Smooth muscle cell (in vitro differentiated cells): ENCODE measurements around the gene GRM1. TPM values are rescaled to one million over a fixed set of nuclear protein-coding genes. Genes with fewer than 3 reads are reported as not detected.

Experiments
- DNase-seq: peaks from one replicate; lab custom pipeline; 2025; ENCODE audit not compliant: unreplicated experiment; lab: John Stamatoyannopoulos, UW
- H2AFZ ChIP-seq: fragments of 200-600 bp; sonication (generic); 2 replicates; pipeline ENCODE4 v1.6.0; 2016; ENCODE audit warnings: antibody characterized with exemption, low read depth, mild to moderate bottlenecking
- H3F3A ChIP-seq: fragments of 200-600 bp; sonication (generic); 2 replicates; pipeline ENCODE4 v1.6.0; 2017; ENCODE audit warnings: antibody characterized with exemption, low read depth
- H3K27ac ChIP-seq: fragments of 200-600 bp; sonication (generic); 2 replicates; pipeline ENCODE4 v1.5.1; 2016; ENCODE audit warnings: low read depth, mild to moderate bottlenecking
- H3K27me3 ChIP-seq: fragments of 200-600 bp; sonication (generic); 2 replicates; pipeline ENCODE4 v1.6.1; 2016; ENCODE audit warnings: low read depth, mild to moderate bottlenecking
- H3K36me3 ChIP-seq: fragments of 200-600 bp; sonication (generic); 2 replicates; pipeline ENCODE4 v1.5.1; 2016; ENCODE audit warnings: low read depth
- H3K4me1 ChIP-seq: fragments of 200-600 bp; sonication (generic); 2 replicates; pipeline ENCODE4 v1.5.1; 2016; ENCODE audit warnings: low read depth
- H3K4me2 ChIP-seq: fragments of 200-600 bp; sonication (generic); 2 replicates; pipeline ENCODE4 v1.6.0; 2016; ENCODE audit warnings: mild to moderate bottlenecking
- H3K4me3 ChIP-seq: fragments of 200-600 bp; sonication (generic); 2 replicates; pipeline ENCODE4 v1.5.1; 2016; ENCODE audit warnings: mild to moderate bottlenecking
- H3K79me2 ChIP-seq: fragments of 200-600 bp; sonication (generic); 2 replicates; pipeline ENCODE4 v1.6.0; 2016; ENCODE audit warnings: low read depth, mild to moderate bottlenecking
- H3K9ac ChIP-seq: fragments of 200-600 bp; sonication (generic); 2 replicates; pipeline ENCODE4 v1.6.0; 2016; ENCODE audit warnings: low read depth
- H3K9me3 ChIP-seq: fragments of 200-600 bp; sonication (generic); replicated peaks from 2 replicates; pipeline ENCODE4 v1.5.1; 2016; ENCODE audit warnings: low read depth
- H4K20me1 ChIP-seq: fragments of 200-600 bp; sonication (generic); 2 replicates; pipeline ENCODE4 v1.6.0; 2016; ENCODE audit warnings: low read depth
- CTCF ChIP-seq: fragments of 200-600 bp; sonication (generic); IDR thresholded peaks from 2 replicates; pipeline ENCODE4 v1.5.1; 2017; ENCODE audit warnings: borderline replicate concordance, mild to moderate bottlenecking, antibody characterized with exemption; ENCODE audit not compliant: insufficient read depth, poor library complexity, severe bottlenecking
- WGBS: methylation state at CpG from one replicate; pipeline ENCODE4 v1.1.7; 2016; ENCODE audit warnings: low lambda C conversion rate; 5-methylcytosine and 5-hydroxymethylcytosine counted together
- polyA plus RNA-seq: library from polyadenylated mRNA; unstranded; fragments of >200 nt; fragmentation: Nextera tagmentation; extraction: Ambion mirVana; gene quantifications from 2 replicates; pipeline ENCODE4 v1.2.1, GENCODE V29; 2016
- total RNA-seq: library from RNA; depleted of rRNA; stranded (reverse); fragments of >200 nt; gene quantifications from 2 replicates; pipeline ENCODE4 v1.2.3, GENCODE V29; 2014

GRM1 gene
- total and polyA plus RNA-seq, 2 experiments from 2014 or later: not detected

GRCh38 chr6:146347690-146348089 is 318.8 kb downstream of the GRM1 start:
- H3K9ac ChIP-seq: no peak overlapping the region
- H3K9me3 ChIP-seq: no peaks in the 10 kb centered on the region
- H3K27ac ChIP-seq: no peak overlapping the region
- H3K4me3 ChIP-seq: no peak overlapping the region
- H3K4me2 ChIP-seq: no peak overlapping the region
- TF ChIP-seq CTCF: no peak
- no peaks in the 10 kb centered on the region for H3K79me2 ChIP-seq
- no peak overlapping the region for H2AFZ ChIP-seq
- WGBS: 97% methylated on average over 3 of the region's 3 CpGs
- H4K20me1 ChIP-seq: no peaks in the 10 kb centered on the region
- no peaks in the 10 kb centered on the region for H3K4me1 ChIP-seq
- no peak for DNase-seq
- H3F3A ChIP-seq: no peaks in the 10 kb centered on the region
- H3K36me3 ChIP-seq: no peaks in the 10 kb centered on the region
- no peaks in the 10 kb centered on the region for H3K27me3 ChIP-seq

- Histone ChIP-seq H3K27ac (no peak overlapping the region), H3K27me3 (no peaks in the 10 kb centered on the region), H3K4me1 (no peaks in the 10 kb centered on the region), H3K9ac (no peak overlapping the region), H2AFZ (no peak overlapping the region), H3F3A (no peaks in the 10 kb centered on the region), H3K79me2 (no peaks in the 10 kb centered on the region), H4K20me1 (no peaks in the 10 kb centered on the region), H3K4me2 (no peak overlapping the region), H3K4me3 (no peak overlapping the region), H3K36me3 (no peaks in the 10 kb centered on the region), H3K9me3 (no peaks in the 10 kb centered on the region)
- TF ChIP-seq CTCF: no peak
- DNase-seq: no peak
- WGBS: 77% methylated on average over 3 of the region's 3 CpGs
These were observed 322.2 kb downstream of the GRM1 start for GRCh38 chr6:146351018-146351417.

GRCh38 chr6:146352163-146352562 is 323.3 kb downstream of the GRM1 start:
- Histone ChIP-seq H3K36me3 (no peaks in the 10 kb centered on the region), H3F3A (no peaks in the 10 kb centered on the region), H3K27me3 (no peaks in the 10 kb centered on the region), H3K9ac (no peak overlapping the region), H3K79me2 (no peaks in the 10 kb centered on the region), H2AFZ (no peak overlapping the region), H3K9me3 (no peaks in the 10 kb centered on the region), H3K4me3 (no peak overlapping the region), H3K4me1 (peaks cover 1% of the 10 kb centered on the region), H3K4me2 (no peak overlapping the region), H4K20me1 (no peaks in the 10 kb centered on the region), H3K27ac (no peak overlapping the region)
- WGBS: 95% methylated on average over 5 of the region's 5 CpGs
- no peak for TF ChIP-seq CTCF
- DNase-seq: no peak

- no peaks in the 10 kb centered on the region for H3K27me3 ChIP-seq
- H3K9me3 ChIP-seq: no peaks in the 10 kb centered on the region
- H2AFZ ChIP-seq: no peak overlapping the region
- no peaks in the 10 kb centered on the region for H3K36me3 ChIP-seq
- H3K79me2 ChIP-seq: no peaks in the 10 kb centered on the region
- no peak for TF ChIP-seq CTCF
- peaks cover 10% of the 10 kb centered on the region for H3K4me1 ChIP-seq
- H4K20me1 ChIP-seq: no peaks in the 10 kb centered on the region
- no peak overlapping the region for H3K4me2 ChIP-seq
- H3K4me3 ChIP-seq: no peak overlapping the region
- no peak overlapping the region for H3K9ac ChIP-seq
- WGBS: 88% methylated on average over 3 of the region's 3 CpGs
- H3K27ac ChIP-seq: no peak overlapping the region
- no peak for DNase-seq
- no peaks in the 10 kb centered on the region for H3F3A ChIP-seq
These were observed 325.6 kb downstream of the GRM1 start for GRCh38 chr6:146354451-146354850.
